ENCODE results near the gene ANKRD16.

GRCh38 chr10:5924889-5925288 lies 35.2 kb upstream of the ANKRD16 start:
- TF ChIP-seq, protein P1, sequence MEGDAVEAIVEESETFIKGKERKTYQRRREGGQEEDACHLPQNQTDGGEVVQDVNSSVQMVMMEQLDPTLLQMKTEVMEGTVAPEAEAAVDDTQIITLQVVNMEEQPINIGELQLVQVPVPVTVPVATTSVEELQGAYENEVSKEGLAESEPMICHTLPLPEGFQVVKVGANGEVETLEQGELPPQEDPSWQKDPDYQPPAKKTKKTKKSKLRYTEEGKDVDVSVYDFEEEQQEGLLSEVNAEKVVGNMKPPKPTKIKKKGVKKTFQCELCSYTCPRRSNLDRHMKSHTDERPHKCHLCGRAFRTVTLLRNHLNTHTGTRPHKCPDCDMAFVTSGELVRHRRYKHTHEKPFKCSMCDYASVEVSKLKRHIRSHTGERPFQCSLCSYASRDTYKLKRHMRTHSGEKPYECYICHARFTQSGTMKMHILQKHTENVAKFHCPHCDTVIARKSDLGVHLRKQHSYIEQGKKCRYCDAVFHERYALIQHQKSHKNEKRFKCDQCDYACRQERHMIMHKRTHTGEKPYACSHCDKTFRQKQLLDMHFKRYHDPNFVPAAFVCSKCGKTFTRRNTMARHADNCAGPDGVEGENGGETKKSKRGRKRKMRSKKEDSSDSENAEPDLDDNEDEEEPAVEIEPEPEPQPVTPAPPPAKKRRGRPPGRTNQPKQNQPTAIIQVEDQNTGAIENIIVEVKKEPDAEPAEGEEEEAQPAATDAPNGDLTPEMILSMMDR (IDR thresholded peaks at IDR 0.05; ENCODE audit: insufficient read depth, low read length, poor library complexity, severe bottlenecking) = no peak
- no peak for TF ChIP-seq EZH2phosphoT487 (conservative IDR thresholded peaks at IDR 0.05; ENCODE audit: low read length)
